Activated naive CD4-positive, alpha-beta T cell treated with anti-CD3 and anti-CD28 coated beads, Interleukin-2, amount 50 U/mL, for 24 hours (primary cell): ENCODE results near the gene CHGA.

ENCODE experiments used
- H3K27ac Mint-ChIP-seq: one replicate; pipeline ENCODE4 v1.8.0; 2021; ENCODE audit warnings: mild to moderate bottlenecking, mixed read lengths
- H3K27me3 Mint-ChIP-seq: one replicate; pipeline ENCODE4 v1.8.0; 2021; ENCODE audit warnings: mixed read lengths
- H3K36me3 Mint-ChIP-seq: one replicate; pipeline ENCODE4 v1.8.0; 2021; ENCODE audit warnings: mixed read lengths
- H3K4me1 Mint-ChIP-seq: one replicate; pipeline ENCODE4 v1.8.0; 2021; ENCODE audit warnings: mixed read lengths
- H3K4me3 Mint-ChIP-seq: one replicate; pipeline ENCODE4 v1.8.0; 2021; ENCODE audit warnings: mild to moderate bottlenecking, mixed read lengths
- H3K9me3 Mint-ChIP-seq: one replicate; pipeline ENCODE4 v1.8.0; 2021; ENCODE audit warnings: mixed read lengths

Gene CHGA

GRCh38 chr14:92943855-92944570 lies 21.1 kb downstream of the CHGA start:
- H3K4me1 Mint-ChIP-seq = no peaks in the 10 kb centered on the region
- peaks cover 10% of the 10 kb centered on the region for H3K36me3 Mint-ChIP-seq
- H3K27ac Mint-ChIP-seq = no peak overlapping the region
- no peak overlapping the region for H3K4me3 Mint-ChIP-seq
- no peaks in the 10 kb centered on the region for H3K9me3 Mint-ChIP-seq
- H3K27me3 Mint-ChIP-seq = no peaks in the 10 kb centered on the region

- no peaks in the 10 kb centered on the region for H3K4me1 Mint-ChIP-seq
- no peak overlapping the region for H3K27ac Mint-ChIP-seq
- H3K36me3 Mint-ChIP-seq = peaks cover 10% of the 10 kb centered on the region
- H3K4me3 Mint-ChIP-seq = no peak overlapping the region
- no peaks in the 10 kb centered on the region for H3K9me3 Mint-ChIP-seq
- no peaks in the 10 kb centered on the region for H3K27me3 Mint-ChIP-seq
Measured at GRCh38 chr14:92944976-92945375, 22.0 kb downstream of the CHGA start.

GRCh38 chr14:92945544-92945943 lies 22.6 kb downstream of the CHGA start:
- Mint-ChIP-seq H3K27me3 (no peaks in the 10 kb centered on the region), H3K4me1 (no peaks in the 10 kb centered on the region), H3K9me3 (no peaks in the 10 kb centered on the region), H3K27ac (no peak overlapping the region), H3K4me3 (no peak overlapping the region), H3K36me3 (peaks cover 10% of the 10 kb centered on the region)

- H3K27me3 Mint-ChIP-seq = no peaks in the 10 kb centered on the region
- H3K4me3 Mint-ChIP-seq = no peak overlapping the region
- H3K9me3 Mint-ChIP-seq = no peaks in the 10 kb centered on the region
- no peaks in the 10 kb centered on the region for H3K4me1 Mint-ChIP-seq
- no peak overlapping the region for H3K27ac Mint-ChIP-seq
- H3K36me3 Mint-ChIP-seq = peaks cover 10% of the 10 kb centered on the region
Measured at GRCh38 chr14:92945959-92946846, 23.3 kb downstream of the CHGA start.

GRCh38 chr14:92946847-92947545 lies 24.0 kb downstream of the CHGA start:
- H3K27me3 Mint-ChIP-seq = no peaks in the 10 kb centered on the region
- peaks cover 8% of the 10 kb centered on the region for H3K36me3 Mint-ChIP-seq

GRCh38 chr14:92948647-92949046 lies 25.7 kb downstream of the CHGA start:
- Mint-ChIP-seq H3K9me3 (no peaks in the 10 kb centered on the region), H3K36me3 (peaks cover 8% of the 10 kb centered on the region), H3K27me3 (no peaks in the 10 kb centered on the region), H3K4me3 (no peak overlapping the region), H3K27ac (no peak overlapping the region), H3K4me1 (peaks cover 6% of the 10 kb centered on the region)

More at GRCh38 chr14:92946847-92947545, 24.0 kb downstream of the CHGA start:
- Mint-ChIP-seq H3K27ac (no peak overlapping the region), H3K4me1 (peaks cover 3% of the 10 kb centered on the region), H3K4me3 (no peak overlapping the region), H3K9me3 (no peaks in the 10 kb centered on the region)

- no peak overlapping the region for H3K27ac Mint-ChIP-seq
- H3K9me3 Mint-ChIP-seq = no peaks in the 10 kb centered on the region
- H3K4me1 Mint-ChIP-seq = peaks cover 6% of the 10 kb centered on the region
- peaks cover 6% of the 10 kb centered on the region for H3K36me3 Mint-ChIP-seq
- no peak overlapping the region for H3K4me3 Mint-ChIP-seq
- no peaks in the 10 kb centered on the region for H3K27me3 Mint-ChIP-seq
Measured at GRCh38 chr14:92949496-92950192, 26.7 kb downstream of the CHGA start.

- H3K27ac Mint-ChIP-seq = no peak overlapping the region
- H3K4me1 Mint-ChIP-seq = peaks cover 6% of the 10 kb centered on the region
- H3K4me3 Mint-ChIP-seq = no peak overlapping the region
- H3K9me3 Mint-ChIP-seq = no peaks in the 10 kb centered on the region
- no peaks in the 10 kb centered on the region for H3K27me3 Mint-ChIP-seq
- peaks cover 6% of the 10 kb centered on the region for H3K36me3 Mint-ChIP-seq
Measured at GRCh38 chr14:92950193-92950540, 27.2 kb downstream of the CHGA start.

- no peak overlapping the region for H3K27ac Mint-ChIP-seq
- peaks cover 6% of the 10 kb centered on the region for H3K4me1 Mint-ChIP-seq
- H3K9me3 Mint-ChIP-seq = no peaks in the 10 kb centered on the region
- no peak overlapping the region for H3K4me3 Mint-ChIP-seq
- H3K27me3 Mint-ChIP-seq = no peaks in the 10 kb centered on the region
- peaks cover 6% of the 10 kb centered on the region for H3K36me3 Mint-ChIP-seq
Measured at GRCh38 chr14:92950773-92951172, 27.8 kb downstream of the CHGA start.

- no peak overlapping the region for H3K27ac Mint-ChIP-seq
- H3K36me3 Mint-ChIP-seq = peaks cover 6% of the 10 kb centered on the region
- no peaks in the 10 kb centered on the region for H3K27me3 Mint-ChIP-seq
- H3K9me3 Mint-ChIP-seq = no peaks in the 10 kb centered on the region
- H3K4me3 Mint-ChIP-seq = no peak overlapping the region
- peaks cover 6% of the 10 kb centered on the region for H3K4me1 Mint-ChIP-seq
Measured at GRCh38 chr14:92951261-92951660, 28.3 kb downstream of the CHGA start.

- Mint-ChIP-seq H3K9me3 (no peaks in the 10 kb centered on the region), H3K4me1 (peaks cover 6% of the 10 kb centered on the region), H3K27ac (no peak overlapping the region), H3K4me3 (no peak overlapping the region), H3K36me3 (peaks cover 1% of the 10 kb centered on the region), H3K27me3 (no peaks in the 10 kb centered on the region)
Measured at GRCh38 chr14:92951912-92952471, 29.0 kb downstream of the CHGA start.

- peaks cover 6% of the 10 kb centered on the region for H3K4me1 Mint-ChIP-seq
- no peak overlapping the region for H3K4me3 Mint-ChIP-seq
- no peaks in the 10 kb centered on the region for H3K27me3 Mint-ChIP-seq
- H3K9me3 Mint-ChIP-seq = no peaks in the 10 kb centered on the region
- H3K36me3 Mint-ChIP-seq = peaks cover 1% of the 10 kb centered on the region
- no peak overlapping the region for H3K27ac Mint-ChIP-seq
Measured at GRCh38 chr14:92952481-92953298, 29.7 kb downstream of the CHGA start.

GRCh38 chr14:92953526-92953925 lies 30.6 kb downstream of the CHGA start:
- Mint-ChIP-seq H3K27me3 (no peaks in the 10 kb centered on the region), H3K4me3 (no peak overlapping the region), H3K9me3 (no peaks in the 10 kb centered on the region), H3K27ac (no peak overlapping the region), H3K36me3 (peaks cover 1% of the 10 kb centered on the region), H3K4me1 (peaks cover 6% of the 10 kb centered on the region)

- H3K9me3 Mint-ChIP-seq = no peaks in the 10 kb centered on the region
- H3K27me3 Mint-ChIP-seq = no peaks in the 10 kb centered on the region
- peaks cover 6% of the 10 kb centered on the region for H3K4me1 Mint-ChIP-seq
- no peak overlapping the region for H3K4me3 Mint-ChIP-seq
- no peak overlapping the region for H3K27ac Mint-ChIP-seq
- H3K36me3 Mint-ChIP-seq = peaks cover 1% of the 10 kb centered on the region
Measured at GRCh38 chr14:92954933-92955332, 32.0 kb downstream of the CHGA start.
